Measurements from ENCODE around the gene TENM3. TPM values are rescaled to one million over a fixed set of nuclear protein-coding genes. Genes with fewer than 3 reads are reported as not detected.

The TENM3 gene
- total and polyA plus RNA-seq, 10 of the 15 experiments (the other 5 are each of a cell fraction or from before 2014, with no cell fraction given), result 0.01 to 1.7 (median 0.08) TPM; not detected in 2

GRCh38 chr4:182502064-182502463, 258.9 kb downstream of the TENM3 start:
- WGBS (ENCODE audit: insufficient coverage, insufficient replicate concordance, low lambda C conversion rate, missing lambda C conversion rate), result 31% methylated on average over 5 of the region's 5 CpGs
- Histone ChIP-seq H3K27me3 (replicated peaks in 1 of 2; ENCODE audit: control insufficient read depth in 2 of 2, insufficient read depth in 2 of 2, low read length in 1 of 2) (no peaks in the 10 kb centered on the region), H2AFZ (ENCODE audit: control insufficient read depth, low read depth, low read length) (no peak overlapping the region), H3K4me1 (ENCODE audit: control insufficient read depth, insufficient read depth, low read length) (no peaks in the 10 kb centered on the region), H3K4me2 (ENCODE audit: control insufficient read depth, insufficient read depth) (no peak overlapping the region), H3K4me3 (no peak overlapping the region), H3K27ac (ENCODE audit: control insufficient read depth, insufficient read depth) (no peak overlapping the region), H3K36me3 (ENCODE audit: control insufficient read depth in 2 of 2, insufficient read depth in 2 of 2, low read length in 1 of 2) (no peaks in the 10 kb centered on the region), H3K9me3 (replicated peaks; ENCODE audit: control insufficient read depth, insufficient read depth, low read length) (no peaks in the 10 kb centered on the region), H3K79me2 (ENCODE audit: control insufficient read depth, insufficient read depth, low read length) (no peaks in the 10 kb centered on the region), H4K20me1 (ENCODE audit: control insufficient read depth, insufficient read depth) (no peaks in the 10 kb centered on the region), H3K9ac (ENCODE audit: control insufficient read depth, insufficient read depth, low read length) (no peak overlapping the region)
- ChIA-PET CTCF (no interaction called here), SMC1A (ENCODE audit: uncharacterized antibody, unreplicated experiment) (interaction anchor here (1.0 to 1.3 kb wide), 2 partner anchors 9 to 12 kb away, joined by 4 to 5 read pairs; no protein-coding TSS in a partner anchor), POLR2A (no interaction called here), RAD21 (ENCODE audit: unreplicated experiment) (interaction anchor here (0.6 kb wide), 1 partner anchor 94 kb away, joined by 4 read pairs; no protein-coding TSS in a partner anchor)
- ATAC-seq (no peak), DNase-seq (ENCODE audit: low read depth, low spot score) (no peak), FAIRE-seq (no peak)
- intact Hi-C loops (cut with micrococcal nuclease; ENCODE audit: unreplicated experiment) (no loop called here), in situ Hi-C loops (cut with MboI) (no loop called here)
- no TSS peak for BruUV-seq (replicated peaks)
- TF ChIP-seq NR2C2 (IDR thresholded peaks at IDR 0.05; ENCODE audit: borderline replicate concordance, control insufficient read depth, insufficient read length, low read depth), result no peak
- no peak for TF ChIP-seq PML (IDR thresholded peaks at IDR 0.05; ENCODE audit: low read length)
- no peak for TF ChIP-seq ZNF687 (IDR thresholded peaks at IDR 0.05)
- no peak for TF ChIP-seq EZH2 (IDR thresholded peaks at IDR 0.05; ENCODE audit: borderline replicate concordance, control insufficient read depth, low read depth, low read length)
- no peak for TF ChIP-seq NKRF (conservative IDR thresholded peaks at IDR 0.05)
- TF ChIP-seq PAX8 (IDR thresholded peaks at IDR 0.05), result no peak
- no peak for TF ChIP-seq RCOR1 (conservative IDR thresholded peaks at IDR 0.05; ENCODE audit: low read depth, low read length)
- TF ChIP-seq POLR2AphosphoS5 (IDR thresholded peaks at IDR 0.05; ENCODE audit: low read length), result no peak
- no peak for TF ChIP-seq ZBTB4 (CRISPR knock-in tag; IDR thresholded peaks at IDR 0.05)
- no peak for TF ChIP-seq SREBF2 (IDR thresholded peaks at IDR 0.05; ENCODE audit: low read length)
- no peak for TF ChIP-seq ZBTB11 (CRISPR knock-in tag; IDR thresholded peaks at IDR 0.05)
- TF ChIP-seq DPF2 (IDR thresholded peaks at IDR 0.05), result no peak

All from GM12878 (cell line).